ENCODE data around the gene PSMA6. TPM values are rescaled to one million over a fixed set of nuclear protein-coding genes. Genes with fewer than 3 reads are reported as not detected.

The PSMA6 gene
- total RNA-seq, 4 donors from 2014 or later, result 95.6 to 244 (median 169) TPM

GRCh38 chr14:35262436-35262835, 29.7 kb upstream of the PSMA6 start:
- intact Hi-C loops (cut with DNase I), result no loop called here
- DNase-seq, result no peak
- Histone ChIP-seq H3K4me3 (no peak overlapping the region), H3K27me3 (no peaks in the 10 kb centered on the region), H3K36me3 (peaks cover 0 to 25% (median 0%) of the 10 kb centered on the region in 3 donors), H3K4me1 (no peaks in the 10 kb centered on the region), H3K9me3 (no peaks in the 10 kb centered on the region), H3K27ac (no peak overlapping the region)
- 87 to 90% methylated on average over 3 of the region's 3 CpGs for WGBS, 2 donors
- TF ChIP-seq CTCF (IDR thresholded peaks at IDR 0.05), result no peak
- TF ChIP-seq POLR2A (IDR thresholded peaks at IDR 0.05), result no peak

GRCh38 chr14:35268946-35269345, 23.2 kb upstream of the PSMA6 start:
- Histone ChIP-seq H3K27me3 (no peaks in the 10 kb centered on the region), H3K9me3 (no peaks in the 10 kb centered on the region), H3K4me1 (no peaks in the 10 kb centered on the region), H3K4me3 (no peak overlapping the region), H3K27ac (no peak overlapping the region), H3K36me3 (peaks cover 0 to 77% (median 0%) of the 10 kb centered on the region in 3 donors)
- DNase-seq, result no peak
- no peak for TF ChIP-seq CTCF (IDR thresholded peaks at IDR 0.05)
- TF ChIP-seq POLR2A (IDR thresholded peaks at IDR 0.05), result no peak
- intact Hi-C loops (cut with DNase I), result no loop called here

GRCh38 chr14:35274805-35275204, 17.4 kb upstream of the PSMA6 start:
- DNase-seq, result no peak
- Histone ChIP-seq H3K9me3 (no peaks in the 10 kb centered on the region), H3K4me3 (no peak overlapping the region), H3K27me3 (no peaks in the 10 kb centered on the region), H3K4me1 (no peaks in the 10 kb centered on the region), H3K36me3 (peaks cover 0 to 62% (median 0%) of the 10 kb centered on the region in 3 donors), H3K27ac (no peak overlapping the region)
- no peak for TF ChIP-seq CTCF (IDR thresholded peaks at IDR 0.05)
- TF ChIP-seq POLR2A (IDR thresholded peaks at IDR 0.05), result no peak
- intact Hi-C loops (cut with DNase I), result no loop called here
- 87 to 95% methylated on average over 2 of the region's 2 CpGs for WGBS, 2 donors

- 95 to 100% methylated on average over 2 to 4 of the region's 4 CpGs for WGBS, 2 donors
- Histone ChIP-seq H3K36me3 (peaks cover 0 to 50% (median 0%) of the 10 kb centered on the region in 3 donors), H3K27ac (no peak overlapping the region), H3K9me3 (no peaks in the 10 kb centered on the region), H3K4me1 (no peaks in the 10 kb centered on the region), H3K27me3 (no peaks in the 10 kb centered on the region), H3K4me3 (no peak overlapping the region)
- no peak for DNase-seq
- TF ChIP-seq POLR2A (IDR thresholded peaks at IDR 0.05) (no peak), CTCF (IDR thresholded peaks at IDR 0.05) (no peak)
- intact Hi-C loops (cut with DNase I), result no loop called here
Observed at GRCh38 chr14:35277179-35277578, 15.0 kb upstream of the PSMA6 start.

GRCh38 chr14:35279369-35279768, 12.8 kb upstream of the PSMA6 start:
- 72 to 80% methylated on average over 3 of the region's 3 CpGs for WGBS, 2 donors
- TF ChIP-seq CTCF (IDR thresholded peaks at IDR 0.05), result no peak
- no peak for TF ChIP-seq POLR2A (IDR thresholded peaks at IDR 0.05)
- Histone ChIP-seq H3K4me1 (no peaks in the 10 kb centered on the region), H3K27ac (no peak overlapping the region), H3K36me3 (peaks cover 0 to 37% (median 0%) of the 10 kb centered on the region in 3 donors), H3K4me3 (no peak overlapping the region), H3K27me3 (no peaks in the 10 kb centered on the region), H3K9me3 (no peaks in the 10 kb centered on the region)
- intact Hi-C loops (cut with DNase I), result no loop called here
- DNase-seq, result no peak
